Vagina (tissue), 2 donors: ENCODE results near the gene ITGB4. TPM values are rescaled to one million over a fixed set of nuclear protein-coding genes. Genes with fewer than 3 reads are reported as not detected.
A peak's percentile ranks its signal among the peaks of the same experiment; 100 is the strongest.

Experiments
- DNase-seq, 2 donors: peaks; one replicate each; pipeline ENCODE4 v3.0.0-alpha.2; 2017; ENCODE audit errors: extremely low spot score in 2 of 2
- H3K27ac ChIP-seq: fragments of 200-600 bp; sonication (generic); one replicate; pipeline ENCODE4 v1.5.1; 2019
- H3K27me3 ChIP-seq: fragments of 200-600 bp; sonication (generic); one replicate; pipeline ENCODE4 v1.5.1; 2019
- H3K36me3 ChIP-seq, 2 donors: fragments of 200-600 bp; sonication (generic); one replicate each; pipeline ENCODE4 v1.5.1; 2017 to 2019
- H3K4me1 ChIP-seq: fragments of 200-600 bp; sonication (generic); one replicate; pipeline ENCODE4 v1.5.1; 2019
- H3K4me3 ChIP-seq, 2 donors: fragments of 200-600 bp; sonication (generic); 1 replicate in 1 of 2; 2 replicates in 1 of 2; pipeline ENCODE4 v1.5.1; 2016 to 2019
- H3K9me3 ChIP-seq: fragments of 200-600 bp; sonication (generic); one replicate; pipeline ENCODE4 v1.5.1; 2019
- POLR2A ChIP-seq, 2 donors: fragments of 450-650 bp; IDR thresholded peaks; one replicate each; pipeline ENCODE4 v1.6.1; 2017; ENCODE audit warnings: antibody characterized with exemption in 2 of 2, mild to moderate bottlenecking in 2 of 2, moderate library complexity in 2 of 2
- POLR2AphosphoS5 ChIP-seq, 2 donors: sonication (generic); formaldehyde crosslinking; IDR thresholded peaks; one replicate each; pipeline ENCODE4 v1.9.0; 2017; ENCODE audit warnings: antibody characterized with exemption in 2 of 2, mild to moderate bottlenecking in 2 of 2, low read depth in 1 of 2; ENCODE audit not compliant: insufficient read depth in 1 of 2
- intact Hi-C: fragments of 100-400 bp; cut with DNase I; formaldehyde crosslinking; loops from one replicate; pipeline ENCODE4 v1.15.1; 2023
- total RNA-seq: library from RNA; depleted of rRNA; stranded (reverse); fragments of >200 nt; gene quantifications from one replicate; pipeline ENCODE4 v1.2.3, GENCODE V29; 2016
- TF ChIP-seq, protein P1 (sequence below), 3 experiments: fragments of 450-650 bp in 2 of 3; fragments of 200-600 bp in 1 of 3; sonication (generic) in 1 of 3; IDR thresholded peaks; one replicate each; pipeline ENCODE4 v1.5.1; 2017 to 2019; ENCODE audit warnings: antibody characterized with exemption in 3 of 3, mild to moderate bottlenecking in 2 of 3, moderate library complexity in 2 of 3

ITGB4 gene
- total RNA-seq, 1 donor from 2014 or later: 169 TPM

DNA sequence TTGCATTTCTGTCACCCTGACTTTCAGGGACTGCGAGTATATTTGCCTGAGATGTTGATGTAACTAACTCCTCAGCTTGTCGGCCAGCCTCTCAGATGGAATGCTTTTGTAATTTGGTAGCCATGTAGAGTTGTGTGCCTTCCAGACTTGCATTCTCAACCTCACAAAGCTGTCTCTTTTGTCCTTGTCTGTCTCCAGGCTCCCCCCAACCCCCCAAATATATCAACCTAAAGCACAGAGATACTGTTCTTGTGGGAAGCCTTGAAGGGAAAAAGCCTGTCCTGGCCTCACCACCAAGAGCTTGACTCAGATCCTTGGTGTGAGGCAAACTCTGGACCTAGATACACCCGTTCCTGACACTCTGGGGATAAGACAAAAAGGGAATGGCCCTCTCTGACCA, 35.8 kb upstream of the ITGB4 start:
- H3K4me1 ChIP-seq: peaks cover 76% of the 10 kb centered on the region
- intact Hi-C loops: no loop called here
- TF ChIP-seq, protein P1, sequence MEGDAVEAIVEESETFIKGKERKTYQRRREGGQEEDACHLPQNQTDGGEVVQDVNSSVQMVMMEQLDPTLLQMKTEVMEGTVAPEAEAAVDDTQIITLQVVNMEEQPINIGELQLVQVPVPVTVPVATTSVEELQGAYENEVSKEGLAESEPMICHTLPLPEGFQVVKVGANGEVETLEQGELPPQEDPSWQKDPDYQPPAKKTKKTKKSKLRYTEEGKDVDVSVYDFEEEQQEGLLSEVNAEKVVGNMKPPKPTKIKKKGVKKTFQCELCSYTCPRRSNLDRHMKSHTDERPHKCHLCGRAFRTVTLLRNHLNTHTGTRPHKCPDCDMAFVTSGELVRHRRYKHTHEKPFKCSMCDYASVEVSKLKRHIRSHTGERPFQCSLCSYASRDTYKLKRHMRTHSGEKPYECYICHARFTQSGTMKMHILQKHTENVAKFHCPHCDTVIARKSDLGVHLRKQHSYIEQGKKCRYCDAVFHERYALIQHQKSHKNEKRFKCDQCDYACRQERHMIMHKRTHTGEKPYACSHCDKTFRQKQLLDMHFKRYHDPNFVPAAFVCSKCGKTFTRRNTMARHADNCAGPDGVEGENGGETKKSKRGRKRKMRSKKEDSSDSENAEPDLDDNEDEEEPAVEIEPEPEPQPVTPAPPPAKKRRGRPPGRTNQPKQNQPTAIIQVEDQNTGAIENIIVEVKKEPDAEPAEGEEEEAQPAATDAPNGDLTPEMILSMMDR (IDR thresholded peaks at IDR 0.05): no peak
- TF ChIP-seq POLR2AphosphoS5 (IDR thresholded peaks at IDR 0.05; ENCODE audit: insufficient read depth in 1 of 2, low read depth in 1 of 2) (no peak), POLR2A (IDR thresholded peaks at IDR 0.05) (no peak)
- H3K4me3 ChIP-seq: no peak overlapping the region
- H3K27ac ChIP-seq: peak overlapping the region; percentile 72
- H3K9me3 ChIP-seq: no peaks in the 10 kb centered on the region
- DNase-seq: no peak
- no peaks in the 10 kb centered on the region for H3K36me3 ChIP-seq
- no peaks in the 10 kb centered on the region for H3K27me3 ChIP-seq

GRCh38 chr17:75688209-75688825, 32.9 kb upstream of the ITGB4 start:
- H3K27ac ChIP-seq: peak overlapping the region; percentile 72
- TF ChIP-seq, protein P1 (IDR thresholded peaks at IDR 0.05): no peak
- no peak for TF ChIP-seq POLR2AphosphoS5 (IDR thresholded peaks at IDR 0.05; ENCODE audit: insufficient read depth in 1 of 2, low read depth in 1 of 2)
- no peak for TF ChIP-seq POLR2A (IDR thresholded peaks at IDR 0.05)
- intact Hi-C loops: no loop called here

DNA sequence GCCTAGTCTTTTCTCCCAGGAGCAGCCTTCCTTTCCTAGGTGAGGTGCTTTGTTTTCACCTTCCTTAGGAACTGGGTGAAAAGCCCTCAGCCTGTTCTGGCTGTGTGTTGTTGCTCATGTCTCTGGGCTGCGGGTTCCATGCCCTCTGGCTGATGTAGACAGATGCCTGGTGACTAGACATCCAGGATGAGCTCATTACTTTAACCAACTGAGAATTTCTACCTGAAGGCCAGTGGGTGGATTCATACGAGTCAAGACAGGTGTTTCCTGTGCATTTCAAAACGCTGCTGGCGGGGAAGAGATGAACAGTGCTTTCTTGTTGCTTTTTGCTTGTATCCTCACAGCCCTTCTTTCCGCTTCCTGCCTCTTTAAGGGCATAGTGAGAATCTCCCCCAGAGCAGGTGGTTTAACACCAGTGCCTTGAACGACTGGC, 31.8 kb upstream of the ITGB4 start:
- Histone ChIP-seq H3K36me3 (no peaks in the 10 kb centered on the region), H3K27me3 (no peaks in the 10 kb centered on the region), H3K9me3 (no peaks in the 10 kb centered on the region), H3K27ac (peak overlapping the region; percentile 72), H3K4me1 (peaks cover 98% of the 10 kb centered on the region), H3K4me3 (no peak overlapping the region)
- DNase-seq: peak in 1 of 2 donors; percentile 85
- TF ChIP-seq POLR2A (IDR thresholded peaks at IDR 0.05): no peak
- peak in 1 of 2 donors; percentile 33 for TF ChIP-seq POLR2AphosphoS5 (IDR thresholded peaks at IDR 0.05; ENCODE audit: insufficient read depth in 1 of 2, low read depth in 1 of 2)
- TF ChIP-seq, protein P1 (IDR thresholded peaks at IDR 0.05): no peak
- intact Hi-C loops: no loop called here

More at GRCh38 chr17:75688209-75688825, 32.9 kb upstream of the ITGB4 start:
- DNase-seq: no peak
- Histone ChIP-seq H3K27me3 (no peaks in the 10 kb centered on the region), H3K36me3 (no peaks in the 10 kb centered on the region), H3K4me3 (peak overlapping the region in 1 of 2 donors; percentile 3), H3K4me1 (peaks cover 98% of the 10 kb centered on the region), H3K9me3 (no peaks in the 10 kb centered on the region)

GRCh38 chr17:75691371-75691791, 29.9 kb upstream of the ITGB4 start:
- no peaks in the 10 kb centered on the region for H3K27me3 ChIP-seq
- intact Hi-C loops: no loop called here

More at GRCh38 chr17:75691371-75691791, 29.9 kb upstream of the ITGB4 start:
- Histone ChIP-seq H3K27ac (peak overlapping the region; percentile 72), H3K36me3 (peaks cover 0 to 5% of the 10 kb centered on the region in 2 donors), H3K4me3 (no peak overlapping the region), H3K4me1 (peaks cover 91% of the 10 kb centered on the region), H3K9me3 (no peaks in the 10 kb centered on the region)
- TF ChIP-seq POLR2AphosphoS5 (IDR thresholded peaks at IDR 0.05; ENCODE audit: insufficient read depth in 1 of 2, low read depth in 1 of 2) (no peak), POLR2A (IDR thresholded peaks at IDR 0.05) (no peak)
- TF ChIP-seq, protein P1 (IDR thresholded peaks at IDR 0.05): no peak
- no peak for DNase-seq
